ENCODE measurements around the gene BTBD8. TPM values are rescaled to one million over a fixed set of nuclear protein-coding genes. Genes with fewer than 3 reads are reported as not detected.

BTBD8 gene
- polyA plus RNA-seq, 1 of the 3 experiments (the other 2 are of a cell fraction), result 0.62 TPM

DNA sequence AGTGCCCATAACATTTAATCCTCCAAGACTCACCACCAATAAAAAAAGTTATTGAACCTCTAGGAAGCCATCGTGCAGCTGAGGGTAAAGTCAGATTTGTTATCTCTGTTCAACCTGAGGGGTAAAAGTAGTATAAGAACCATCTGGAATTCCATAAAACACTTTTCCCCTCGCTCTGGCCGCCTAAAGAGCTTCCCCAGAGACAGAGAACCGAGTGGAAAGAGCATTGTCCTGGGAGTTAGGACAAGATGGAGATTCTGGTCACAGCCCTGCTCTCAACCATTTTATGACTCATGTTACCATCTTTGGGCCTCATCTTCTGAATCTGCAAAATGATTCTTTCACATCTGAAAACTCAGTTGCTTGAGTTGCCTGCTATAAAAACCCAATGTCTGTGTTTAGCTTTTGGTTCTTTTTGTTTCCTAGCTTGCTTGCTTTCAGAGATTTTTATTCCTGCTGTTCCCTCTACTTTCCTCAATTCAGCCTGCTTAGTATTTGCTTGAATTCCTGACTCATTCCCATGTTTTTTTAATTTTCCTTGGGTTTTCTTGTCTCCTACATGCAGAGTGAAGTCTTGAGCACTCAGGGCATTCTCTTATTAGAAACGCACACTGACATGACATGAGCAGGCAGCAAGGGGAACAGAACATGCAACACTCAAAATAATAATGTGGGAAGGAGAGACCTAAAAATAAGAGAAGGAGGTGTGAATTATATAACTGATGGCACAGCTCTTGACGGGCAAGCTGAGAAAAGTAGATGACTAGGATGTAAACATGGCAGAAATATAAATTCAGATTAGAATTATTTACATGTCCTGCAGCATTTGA lies 48.6 kb upstream of the BTBD8 start (continued):
- TF ChIP-seq, protein P1, sequence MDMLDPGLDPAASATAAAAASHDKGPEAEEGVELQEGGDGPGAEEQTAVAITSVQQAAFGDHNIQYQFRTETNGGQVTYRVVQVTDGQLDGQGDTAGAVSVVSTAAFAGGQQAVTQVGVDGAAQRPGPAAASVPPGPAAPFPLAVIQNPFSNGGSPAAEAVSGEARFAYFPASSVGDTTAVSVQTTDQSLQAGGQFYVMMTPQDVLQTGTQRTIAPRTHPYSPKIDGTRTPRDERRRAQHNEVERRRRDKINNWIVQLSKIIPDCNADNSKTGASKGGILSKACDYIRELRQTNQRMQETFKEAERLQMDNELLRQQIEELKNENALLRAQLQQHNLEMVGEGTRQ (IDR thresholded peaks at IDR 0.05; ENCODE audit: borderline replicate concordance, low read depth, low read length), result no peak

DNA sequence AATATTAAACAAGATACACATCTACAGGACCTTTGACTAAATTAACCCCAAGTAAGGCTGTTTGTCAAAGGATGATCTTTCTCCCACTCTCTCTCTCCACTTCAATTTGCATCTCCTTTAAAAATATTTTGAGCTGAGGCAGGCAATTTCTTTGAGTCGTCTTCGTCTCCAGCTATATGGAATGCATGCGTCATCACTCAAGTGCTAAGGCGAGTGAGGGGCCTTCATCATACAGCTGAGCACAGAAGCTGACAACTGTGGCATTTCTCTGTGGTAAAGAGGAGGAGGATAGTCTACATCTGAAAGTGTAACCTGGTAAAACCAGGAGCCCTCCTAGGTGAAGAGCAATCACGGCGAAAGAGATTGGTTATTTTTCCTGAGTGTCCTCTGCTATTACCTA lies 42.7 kb upstream of the BTBD8 start:
- H2AFZ ChIP-seq (ENCODE audit: low read depth), result no peak overlapping the region
- ChIA-PET CTCF (interaction anchor here (1.5 to 1.7 kb wide), 2 partner anchors 35 to 254 kb away, joined by 4 to 5 read pairs; no protein-coding TSS in a partner anchor), POLR2A (no interaction called here)
- H3K4me1 ChIP-seq (ENCODE audit: control insufficient read depth in 1 of 2, insufficient read depth in 2 of 2, low read depth in 1 of 2, low read length in 1 of 2), result no peaks in the 10 kb centered on the region
- no peaks in the 10 kb centered on the region for H3K9me2 ChIP-seq
- peaks cover 5% of the 10 kb centered on the region; the same call in 1 of the 2 replicates for H3K27me3 ChIP-seq (ENCODE audit: insufficient read depth)
- no peaks in the 10 kb centered on the region for H3K9me3 ChIP-seq
- no peaks in the 10 kb centered on the region for H3K36me3 ChIP-seq (replicated peaks in 1 of 2; ENCODE audit: control insufficient read depth in 1 of 2, insufficient read depth in 2 of 2, low read length in 1 of 2)
- H3K79me2 ChIP-seq (ENCODE audit: insufficient read depth), result no peaks in the 10 kb centered on the region
- no peak overlapping the region for H3K9ac ChIP-seq
- no peak overlapping the region for H3K4me3 ChIP-seq (ENCODE audit: low read depth in 2 of 2, low read length in 1 of 2)
- WGBS (ENCODE audit: low lambda C conversion rate), result 71% methylated on average over 6 of the region's 6 CpGs
- no peaks in the 10 kb centered on the region for H4K20me1 ChIP-seq (ENCODE audit: insufficient read depth)
- DNase-seq, result no peak
- H3K4me2 ChIP-seq, result no peak overlapping the region
- no peak overlapping the region for H3K27ac ChIP-seq (ENCODE audit: low read depth in 2 of 2, low read length in 1 of 2)
- H3F3A ChIP-seq (replicated peaks; ENCODE audit: insufficient read depth), result no peaks in the 10 kb centered on the region
- TF ChIP-seq NRF1 (IDR thresholded peaks at IDR 0.05; ENCODE audit: low read depth, low read length) (no peak), FOXM1 (IDR thresholded peaks at IDR 0.05; ENCODE audit: low read depth) (no peak), YY1 (IDR thresholded peaks at IDR 0.05; ENCODE audit: low read depth) (no peak), TEAD4 (IDR thresholded peaks at IDR 0.05; ENCODE audit: borderline replicate concordance, insufficient read depth) (no peak), NFIC (IDR thresholded peaks at IDR 0.05; ENCODE audit: borderline replicate concordance) (no peak), RCOR1 (IDR thresholded peaks at IDR 0.05; ENCODE audit: low read length) (no peak), JUND (IDR thresholded peaks at IDR 0.05) (no peak), RAD21 (IDR thresholded peaks at IDR 0.05; ENCODE audit: low read length) (no peak), MXI1 (IDR thresholded peaks at IDR 0.05; ENCODE audit: low read depth, low read length) (no peak), POLR2AphosphoS5 (IDR thresholded peaks at IDR 0.05; ENCODE audit: low read depth, low read length) (no peak)
- TF ChIP-seq, protein P2, sequence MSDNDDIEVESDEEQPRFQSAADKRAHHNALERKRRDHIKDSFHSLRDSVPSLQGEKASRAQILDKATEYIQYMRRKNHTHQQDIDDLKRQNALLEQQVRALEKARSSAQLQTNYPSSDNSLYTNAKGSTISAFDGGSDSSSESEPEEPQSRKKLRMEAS (IDR thresholded peaks at IDR 0.05; ENCODE audit: low read depth), result no peak
- TF ChIP-seq, protein P3, sequence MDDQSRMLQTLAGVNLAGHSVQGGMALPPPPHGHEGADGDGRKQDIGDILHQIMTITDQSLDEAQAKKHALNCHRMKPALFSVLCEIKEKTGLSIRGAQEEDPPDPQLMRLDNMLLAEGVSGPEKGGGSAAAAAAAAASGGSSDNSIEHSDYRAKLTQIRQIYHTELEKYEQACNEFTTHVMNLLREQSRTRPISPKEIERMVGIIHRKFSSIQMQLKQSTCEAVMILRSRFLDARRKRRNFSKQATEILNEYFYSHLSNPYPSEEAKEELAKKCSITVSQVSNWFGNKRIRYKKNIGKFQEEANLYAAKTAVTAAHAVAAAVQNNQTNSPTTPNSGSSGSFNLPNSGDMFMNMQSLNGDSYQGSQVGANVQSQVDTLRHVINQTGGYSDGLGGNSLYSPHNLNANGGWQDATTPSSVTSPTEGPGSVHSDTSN (IDR thresholded peaks at IDR 0.05), result no peak

All from SK-N-SH (cell line).